Measurements from ENCODE around the gene NARS2. TPM values are rescaled to one million over a fixed set of nuclear protein-coding genes. Genes with fewer than 3 reads are reported as not detected.
A peak's percentile ranks its signal among the peaks of the same experiment; 100 is the strongest.

The NARS2 gene
- polyA plus RNA-seq, 1 experiment: 18.4 TPM

- CTCF ChIA-PET: no interaction called here
- DNase-seq (ENCODE audit: low read depth, low spot score): no peak
- H3K27ac ChIP-seq (ENCODE audit: low read depth, low read length): no peak overlapping the region
- no peaks in the 10 kb centered on the region for H3K27me3 ChIP-seq (ENCODE audit: control insufficient read depth, insufficient read depth, low read length)
- H3K9me3 ChIP-seq (ENCODE audit: control insufficient read depth, insufficient read depth, low read length): no peaks in the 10 kb centered on the region
- TF ChIP-seq CTCF (IDR thresholded peaks at IDR 0.05; ENCODE audit: low read depth, low read length): no peak
- POLR2A ChIA-PET: interaction anchor here (0.5 kb wide), 1 partner anchor 117 kb away, joined by 5 read pairs; no protein-coding TSS in a partner anchor
- no peak overlapping the region for H3K4me3 ChIP-seq (ENCODE audit: low read depth, low read length)
These were observed 37.7 kb downstream of the NARS2 start for GRCh38 chr11:78536933-78537332.

GRCh38 chr11:78535920-78536319 lies 38.7 kb downstream of the NARS2 start:
- peak; percentile 26 for DNase-seq (ENCODE audit: low read depth, low spot score)
- H3K27me3 ChIP-seq (ENCODE audit: control insufficient read depth, insufficient read depth, low read length): no peaks in the 10 kb centered on the region
- H3K9me3 ChIP-seq (ENCODE audit: control insufficient read depth, insufficient read depth, low read length): no peaks in the 10 kb centered on the region
- no peak overlapping the region for H3K27ac ChIP-seq (ENCODE audit: low read depth, low read length)
- no peak for TF ChIP-seq CTCF (IDR thresholded peaks at IDR 0.05; ENCODE audit: low read depth, low read length)
- ChIA-PET POLR2A (interaction anchor here (0.6 kb wide), 1 partner anchor 28 kb away, joined by 3 read pairs; no protein-coding TSS in a partner anchor), CTCF (no interaction called here)
- no peak overlapping the region for H3K4me3 ChIP-seq (ENCODE audit: low read depth, low read length)

GRCh38 chr11:78535027-78535426 lies 39.6 kb downstream of the NARS2 start:
- ChIA-PET CTCF (interaction anchor here (0.6 kb wide), 2 partner anchors 15 to 103 kb away, joined by 3 to 4 read pairs; no protein-coding TSS in a partner anchor), POLR2A (no interaction called here)
- no peak for DNase-seq (ENCODE audit: low read depth, low spot score)
- H3K4me3 ChIP-seq (ENCODE audit: low read depth, low read length): no peak overlapping the region
- H3K27ac ChIP-seq (ENCODE audit: low read depth, low read length): no peak overlapping the region
- no peaks in the 10 kb centered on the region for H3K9me3 ChIP-seq (ENCODE audit: control insufficient read depth, insufficient read depth, low read length)
- no peaks in the 10 kb centered on the region for H3K27me3 ChIP-seq (ENCODE audit: control insufficient read depth, insufficient read depth, low read length)
- no peak for TF ChIP-seq CTCF (IDR thresholded peaks at IDR 0.05; ENCODE audit: low read depth, low read length)

GRCh38 chr11:78533399-78533798 lies 41.3 kb downstream of the NARS2 start:
- ChIA-PET POLR2A (no interaction called here), CTCF (interaction anchor here (1.4 kb wide), 1 partner anchor 31 kb away, joined by 4 read pairs; no protein-coding TSS in a partner anchor)
- TF ChIP-seq CTCF (IDR thresholded peaks at IDR 0.05; ENCODE audit: low read depth, low read length): no peak
- Histone ChIP-seq H3K9me3 (ENCODE audit: control insufficient read depth, insufficient read depth, low read length) (no peaks in the 10 kb centered on the region), H3K27me3 (ENCODE audit: control insufficient read depth, insufficient read depth, low read length) (no peaks in the 10 kb centered on the region), H3K27ac (ENCODE audit: low read depth, low read length) (no peak overlapping the region), H3K4me3 (ENCODE audit: low read depth, low read length) (no peak overlapping the region)
- DNase-seq (ENCODE audit: low read depth, low spot score): no peak

DNA sequence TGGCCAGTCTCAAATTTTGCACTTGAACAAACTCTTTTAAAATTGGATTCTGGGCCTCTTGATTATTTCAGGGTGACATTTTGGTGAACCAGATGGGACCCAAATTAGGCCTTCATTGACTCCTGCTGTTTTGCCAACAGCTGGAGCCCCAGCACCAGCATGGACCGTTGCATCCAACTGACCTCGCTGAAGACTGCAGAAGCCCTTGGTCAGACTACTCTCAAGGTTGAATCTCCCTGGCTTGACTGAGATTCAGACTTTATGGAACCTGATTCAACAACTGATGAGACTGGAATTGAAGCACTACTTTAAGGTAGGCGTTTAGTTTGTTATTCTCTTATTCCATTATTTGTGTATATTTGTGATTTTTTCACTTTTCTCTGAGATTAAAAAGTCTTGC lies 41.7 kb downstream of the NARS2 start:
- ChIA-PET CTCF (interaction anchor here (1.4 kb wide), 1 partner anchor 31 kb away, joined by 4 read pairs; no protein-coding TSS in a partner anchor), POLR2A (no interaction called here)
- no peak for DNase-seq (ENCODE audit: low read depth, low spot score)
- Histone ChIP-seq H3K27me3 (ENCODE audit: control insufficient read depth, insufficient read depth, low read length) (no peaks in the 10 kb centered on the region), H3K9me3 (ENCODE audit: control insufficient read depth, insufficient read depth, low read length) (no peaks in the 10 kb centered on the region), H3K27ac (ENCODE audit: low read depth, low read length) (no peak overlapping the region), H3K4me3 (ENCODE audit: low read depth, low read length) (no peak overlapping the region)
- TF ChIP-seq CTCF (IDR thresholded peaks at IDR 0.05; ENCODE audit: low read depth, low read length): no peak

Measured in AG04450 (cell line).